Right renal pelvis (tissue), 4 donors: Measurements from ENCODE around the gene AASDH. TPM values are rescaled to one million over a fixed set of nuclear protein-coding genes. Genes with fewer than 3 reads are reported as not detected.

Source experiments
- DNase-seq, 4 donors: peaks; one replicate each; pipeline ENCODE4 v3.0.0-alpha.2; 2013; ENCODE audit warnings: low read depth in 4 of 4, low spot score in 3 of 4, missing footprints in 1 of 4
- polyA plus RNA-seq, 4 donors: library from polyadenylated mRNA; unstranded; fragments of 120-200 nt; gene quantifications; one replicate each; pipeline ENCODE4 v1.2.1, GENCODE V29; 2013; ENCODE audit not compliant: insufficient read length in 4 of 4

The AASDH gene
- 10 to 100 TPM; 20.5 to 28.5 (median 25.7) TPM for polyA plus RNA-seq

- peak; percentile 92 to 99 (median 93) for DNase-seq
Observed at GRCh38 chr4:56387023-56388001, at the start of gene AASDH. TSS of gene AASDH (minus strand) at chr4:56387491. CDS start at chr4:56384299, 3,192 bp downstream.

- DNase-seq: peak; percentile 92 to 96 (median 95)
Observed at GRCh38 chr4:56435140-56435926, 48.0 kb upstream of the AASDH start, which contains the start of gene PPAT. TSS of gene PPAT (minus strand) at chr4:56435615. CDS start at chr4:56435477, 138 bp downstream.

GRCh38 chr4:56434599-56435139 is 47.4 kb upstream of the AASDH start:
- DNase-seq: no peak

GRCh38 chr4:56433280-56433679 is 46.0 kb upstream of the AASDH start:
- DNase-seq: no peak

- DNase-seq: no peak
Observed at GRCh38 chr4:56430203-56430602, 42.9 kb upstream of the AASDH start.

GRCh38 chr4:56427179-56427578 is 39.9 kb upstream of the AASDH start:
- no peak for DNase-seq

GRCh38 chr4:56426273-56426672 is 39.0 kb upstream of the AASDH start:
- no peak for DNase-seq

GRCh38 chr4:56425518-56425917 is 38.2 kb upstream of the AASDH start:
- DNase-seq: no peak

- DNase-seq: no peak
Observed at GRCh38 chr4:56424697-56425514, 37.6 kb upstream of the AASDH start.

- DNase-seq: no peak
Observed at GRCh38 chr4:56424176-56424575, 36.9 kb upstream of the AASDH start.

GRCh38 chr4:56417396-56417795 is 30.1 kb upstream of the AASDH start:
- no peak for DNase-seq

GRCh38 chr4:56416349-56416748 is 29.1 kb upstream of the AASDH start:
- no peak for DNase-seq

- DNase-seq: no peak
Observed at GRCh38 chr4:56414135-56414670, 26.9 kb upstream of the AASDH start.

GRCh38 chr4:56410247-56411062 is 23.2 kb upstream of the AASDH start:
- DNase-seq: peak; percentile 76 to 89 (median 88)

GRCh38 chr4:56409511-56410090 is 22.3 kb upstream of the AASDH start:
- DNase-seq: no peak

- DNase-seq: no peak
Observed at GRCh38 chr4:56408978-56409377, 21.7 kb upstream of the AASDH start.

GRCh38 chr4:56406151-56406550 is 18.9 kb upstream of the AASDH start:
- no peak for DNase-seq

GRCh38 chr4:56405016-56405415 is 17.7 kb upstream of the AASDH start:
- DNase-seq: no peak

- DNase-seq: no peak
Observed at GRCh38 chr4:56400560-56400959, 13.3 kb upstream of the AASDH start.
